GM23338 (cell line): ENCODE results near the gene ABL1. TPM values are rescaled to one million over a fixed set of nuclear protein-coding genes. Genes with fewer than 3 reads are reported as not detected.

Experiments
- ATAC-seq: fragments of 200-7000 bp; cut with Tn5 transposase; 3 replicates; pipeline ENCODE4 v1.9.1; 2020
- DNase-seq: peaks from one replicate; pipeline ENCODE4 v3.0.0-alpha.2; 2015; ENCODE audit warnings: low spot score
- H2AFZ ChIP-seq: fragments of 200-600 bp; sonication (generic); 2 replicates; pipeline ENCODE4 v1.8.0; 2016; ENCODE audit warnings: antibody characterized with exemption, mild to moderate bottlenecking, moderate library complexity
- H3F3A ChIP-seq: fragments of 200-600 bp; sonication (generic); replicated peaks from 2 replicates; pipeline ENCODE4 v1.8.0; 2017; ENCODE audit warnings: antibody characterized with exemption, mixed run types, low read depth
- H3K27ac ChIP-seq: fragments of 200-600 bp; sonication (generic); 2 replicates; pipeline ENCODE4 v1.6.1; 2016; ENCODE audit warnings: low read depth
- H3K27me3 ChIP-seq: fragments of 200-600 bp; sonication (generic); 2 replicates; pipeline ENCODE4 v1.8.0; 2016; ENCODE audit warnings: mild to moderate bottlenecking, mixed run types, moderate library complexity; ENCODE audit not compliant: insufficient read depth
- H3K36me3 ChIP-seq: fragments of 200-600 bp; sonication (generic); 2 replicates; pipeline ENCODE4 v1.8.0; 2016; ENCODE audit warnings: mild to moderate bottlenecking; ENCODE audit not compliant: insufficient read depth
- H3K4me1 ChIP-seq: fragments of 200-600 bp; sonication (generic); 2 replicates; pipeline ENCODE4 v1.8.0; 2016; ENCODE audit warnings: mild to moderate bottlenecking, moderate library complexity; ENCODE audit not compliant: insufficient read depth
- H3K4me2 ChIP-seq: fragments of 200-600 bp; sonication (generic); 2 replicates; pipeline ENCODE4 v1.7.1; 2017; ENCODE audit warnings: mixed run types
- H3K4me3 ChIP-seq: fragments of 200-600 bp; sonication (generic); 2 replicates; pipeline ENCODE4 v1.6.1; 2016; ENCODE audit warnings: mixed run types
- H3K79me2 ChIP-seq: fragments of 200-600 bp; sonication (generic); replicated peaks from 2 replicates; pipeline ENCODE4 v1.8.0; 2017; ENCODE audit warnings: mild to moderate bottlenecking; ENCODE audit not compliant: insufficient read depth
- H3K9me2 ChIP-seq: fragments of 200-600 bp; sonication (generic); 2 replicates; pipeline ENCODE4 v1.8.0; 2017; ENCODE audit not compliant: insufficient read depth
- H4K20me1 ChIP-seq: fragments of 200-600 bp; sonication (generic); replicated peaks from 2 replicates; pipeline ENCODE4 v1.8.0; 2017; ENCODE audit warnings: mild to moderate bottlenecking; ENCODE audit not compliant: insufficient read depth
- H3K27ac Mint-ChIP-seq: 2 replicates; pipeline ENCODE4 v1.8.0; 2020; ENCODE audit warnings: inconsistent platforms, mild to moderate bottlenecking, moderate library complexity, mixed read lengths
- H3K27me3 Mint-ChIP-seq: 3 replicates; pipeline ENCODE4 v1.8.0; 2022; ENCODE audit warnings: low read depth, mild to moderate bottlenecking, moderate library complexity, mixed read lengths, inconsistent platforms; ENCODE audit not compliant: insufficient read depth, poor library complexity
- H3K36me3 Mint-ChIP-seq: 3 replicates; pipeline ENCODE4 v1.8.0; 2021; ENCODE audit warnings: low read depth, mild to moderate bottlenecking, inconsistent platforms, moderate library complexity, mixed read lengths
- H3K4me1 Mint-ChIP-seq: 3 replicates; pipeline ENCODE4 v1.8.0; 2020; ENCODE audit warnings: mild to moderate bottlenecking, inconsistent platforms, mixed read lengths
- H3K4me3 Mint-ChIP-seq: 3 replicates; pipeline ENCODE4 v1.8.0; 2021; ENCODE audit warnings: moderate library complexity, mild to moderate bottlenecking, inconsistent platforms, mixed read lengths
- H3K9me3 Mint-ChIP-seq: 3 replicates; pipeline ENCODE4 v1.8.0; 2020; ENCODE audit warnings: moderate library complexity, mild to moderate bottlenecking, inconsistent platforms, mixed read lengths
- CREB1 ChIP-seq: fragments of 250-450 bp; sonication (Bioruptor Pico); IDR thresholded peaks from 2 replicates; pipeline ENCODE4 v1.5.0; 2020; ENCODE audit warnings: low read depth, mild to moderate bottlenecking, moderate library complexity
- CTCF ChIP-seq, 2 experiments: fragments of 200-600 bp in 1 of 2; sonication (generic) in 1 of 2; conservative IDR thresholded peaks; 2 replicates each; pipeline versions ENCODE4 v1.5.1 to v1.6.1; 2016 to 2017; ENCODE audit warnings: antibody characterized with exemption in 2 of 2, low read depth in 2 of 2, mild to moderate bottlenecking in 2 of 2, moderate library complexity in 1 of 2
- ETS1 ChIP-seq: IDR thresholded peaks from 2 replicates; pipeline ENCODE4 v1.6.1; 2016; ENCODE audit warnings: antibody characterized with exemption
- EZH2phosphoT487 ChIP-seq: fragments of 200-600 bp; sonication (generic); IDR thresholded peaks from one replicate; pipeline ENCODE4 v1.8.1; 2018; ENCODE audit warnings: antibody characterized with exemption; ENCODE audit not compliant: unreplicated experiment
- JUNB ChIP-seq: IDR thresholded peaks from one replicate; pipeline ENCODE4 v1.6.1; 2016; ENCODE audit warnings: antibody characterized with exemption; ENCODE audit not compliant: unreplicated experiment
- NANOG ChIP-seq: IDR thresholded peaks from 2 replicates; pipeline ENCODE4 v1.6.1; 2016; ENCODE audit warnings: antibody characterized with exemption, borderline replicate concordance
- REST ChIP-seq: IDR thresholded peaks from one replicate; pipeline ENCODE4 v1.6.1; 2018; ENCODE audit warnings: antibody characterized with exemption; ENCODE audit not compliant: unreplicated experiment
- STAT1 ChIP-seq: IDR thresholded peaks from one replicate; pipeline ENCODE4 v1.6.1; 2016; ENCODE audit warnings: antibody characterized with exemption; ENCODE audit not compliant: unreplicated experiment
- ZNF114 ChIP-seq: fragments of 250-450 bp; sonication (Bioruptor Pico); IDR thresholded peaks from 2 replicates; pipeline ENCODE4 v1.5.0; 2020; ENCODE audit warnings: mild to moderate bottlenecking, moderate library complexity
- ZNF331 ChIP-seq: fragments of 250-450 bp; sonication (Bioruptor Pico); IDR thresholded peaks from 2 replicates; pipeline ENCODE4 v1.5.0; 2020; ENCODE audit warnings: low read depth, mild to moderate bottlenecking, moderate library complexity
- polyA plus RNA-seq: library from polyadenylated mRNA; unstranded; fragments of >200 nt; fragmentation: Nextera tagmentation; extraction: Ambion mirVana; gene quantifications from 2 replicates; pipeline ENCODE4 v1.2.1, GENCODE V29; 2016
- total RNA-seq: library from RNA; depleted of rRNA; stranded (reverse); fragments of >200 nt; shearing (Covaris generic); gene quantifications from 2 replicates; pipeline ENCODE4 v1.2.3, GENCODE V29; 2014

The ABL1 gene
- total and polyA plus RNA-seq, 2 experiments from 2014 or later = 20.7 to 85.1 TPM

DNA sequence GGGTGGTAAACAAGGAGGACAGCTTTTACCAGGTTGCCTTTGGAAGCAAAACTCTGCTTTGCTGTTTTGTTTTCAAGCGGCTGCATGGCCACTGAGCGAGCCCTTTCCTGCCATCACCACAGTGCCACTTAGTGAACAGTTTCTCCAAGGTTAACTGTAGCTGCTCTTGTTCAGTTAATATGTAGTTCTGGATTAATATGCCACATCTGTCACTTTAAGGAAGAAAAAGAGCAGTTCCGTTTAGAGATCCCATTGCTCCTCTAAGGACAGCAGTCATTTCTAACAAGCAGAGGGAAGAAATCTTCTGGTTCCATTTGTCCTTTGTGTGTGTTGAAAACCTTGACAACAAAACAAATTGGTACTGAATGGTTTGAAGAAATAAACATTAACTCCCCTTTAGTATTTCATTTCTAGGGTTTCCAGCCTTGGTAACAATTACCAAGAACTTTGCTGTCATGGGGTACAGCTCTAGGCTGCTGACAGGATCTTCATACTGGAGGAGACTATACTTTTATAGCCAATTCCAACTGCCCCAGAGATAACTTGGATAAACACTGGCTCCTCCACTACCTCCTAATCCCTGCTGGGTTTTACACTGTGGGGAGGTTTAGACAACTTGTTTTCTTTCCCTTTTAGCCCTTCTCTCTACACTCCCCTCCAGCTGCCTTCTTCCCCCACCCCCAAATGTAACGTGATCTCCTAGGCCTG, 10.3 kb upstream of the ABL1 start:
- Mint-ChIP-seq H3K27me3 (peaks cover 6% of the 10 kb centered on the region), H3K4me3 (peak overlapping the region; percentile 53), H3K36me3 (peaks cover 13% of the 10 kb centered on the region), H3K9me3 (peaks cover 10% of the 10 kb centered on the region), H3K27ac (peak overlapping the region; percentile 88), H3K4me1 (peaks cover 45% of the 10 kb centered on the region)
- H3K4me1 ChIP-seq = peaks cover 31% of the 10 kb centered on the region
- H3K27me3 ChIP-seq = no peaks in the 10 kb centered on the region
- H3K36me3 ChIP-seq = no peaks in the 10 kb centered on the region
- TF ChIP-seq ZNF114 (CRISPR knock-in tag) (0 out of 2 replicates have a peak, but pooled peaks have one; percentile 32), CTCF (conservative IDR thresholded peaks at IDR 0.05; ENCODE audit: low read depth in 2 of 2) (no peak)
- no peaks in the 10 kb centered on the region for H3K9me2 ChIP-seq
- no peak overlapping the region for H2AFZ ChIP-seq
- peak overlapping the region; percentile 88 for H3K27ac ChIP-seq
- peak overlapping the region; percentile 42 for H3K4me2 ChIP-seq
- ATAC-seq (peak; percentile 97), DNase-seq (peak; percentile 86)
- H3K79me2 ChIP-seq = peaks cover 68% of the 10 kb centered on the region
- H4K20me1 ChIP-seq = no peaks in the 10 kb centered on the region
- no peaks in the 10 kb centered on the region; the same call in 1 of the 2 replicates for H3F3A ChIP-seq
- peak overlapping the region; percentile 10 for H3K4me3 ChIP-seq

GRCh38 chr9:130825351-130825651, 9.8 kb upstream of the ABL1 start:
- Histone ChIP-seq H3K9me2 (no peaks in the 10 kb centered on the region), H4K20me1 (no peaks in the 10 kb centered on the region), H3K27ac (peak overlapping the region; percentile 11; the same call in 1 of the 2 replicates), H3F3A (no peaks in the 10 kb centered on the region; the same call in 1 of the 2 replicates), H3K36me3 (no peaks in the 10 kb centered on the region), H3K27me3 (no peaks in the 10 kb centered on the region), H3K4me2 (peak overlapping the region; percentile 34; the same call in 1 of the 2 replicates), H2AFZ (no peak overlapping the region), H3K4me3 (peak overlapping the region; percentile 7), H3K79me2 (peaks cover 66% of the 10 kb centered on the region), H3K4me1 (peaks cover 34% of the 10 kb centered on the region)
- peaks cover 45% of the 10 kb centered on the region for H3K4me1 Mint-ChIP-seq
- H3K9me3 Mint-ChIP-seq = peaks cover 10% of the 10 kb centered on the region
- no peak for DNase-seq
- peaks cover 13% of the 10 kb centered on the region for H3K36me3 Mint-ChIP-seq
- no peak for ATAC-seq
- H3K27ac Mint-ChIP-seq = peak overlapping the region; percentile 88
- H3K4me3 Mint-ChIP-seq = peak overlapping the region; percentile 53
- H3K27me3 Mint-ChIP-seq = peaks cover 6% of the 10 kb centered on the region
- no peak for TF ChIP-seq EZH2phosphoT487
- no peak for TF ChIP-seq ZNF331 (CRISPR knock-in tag)
- TF ChIP-seq ETS1 = no peak
- no peak for TF ChIP-seq NANOG
- TF ChIP-seq ZNF114 (CRISPR knock-in tag) = no peak
- no peak for TF ChIP-seq STAT1
- no peak for TF ChIP-seq REST
- no peak for TF ChIP-seq CREB1 (CRISPR knock-in tag)
- no peak for TF ChIP-seq JUNB
